Measurements from ENCODE around the gene CMC2.

Gene CMC2

DNA sequence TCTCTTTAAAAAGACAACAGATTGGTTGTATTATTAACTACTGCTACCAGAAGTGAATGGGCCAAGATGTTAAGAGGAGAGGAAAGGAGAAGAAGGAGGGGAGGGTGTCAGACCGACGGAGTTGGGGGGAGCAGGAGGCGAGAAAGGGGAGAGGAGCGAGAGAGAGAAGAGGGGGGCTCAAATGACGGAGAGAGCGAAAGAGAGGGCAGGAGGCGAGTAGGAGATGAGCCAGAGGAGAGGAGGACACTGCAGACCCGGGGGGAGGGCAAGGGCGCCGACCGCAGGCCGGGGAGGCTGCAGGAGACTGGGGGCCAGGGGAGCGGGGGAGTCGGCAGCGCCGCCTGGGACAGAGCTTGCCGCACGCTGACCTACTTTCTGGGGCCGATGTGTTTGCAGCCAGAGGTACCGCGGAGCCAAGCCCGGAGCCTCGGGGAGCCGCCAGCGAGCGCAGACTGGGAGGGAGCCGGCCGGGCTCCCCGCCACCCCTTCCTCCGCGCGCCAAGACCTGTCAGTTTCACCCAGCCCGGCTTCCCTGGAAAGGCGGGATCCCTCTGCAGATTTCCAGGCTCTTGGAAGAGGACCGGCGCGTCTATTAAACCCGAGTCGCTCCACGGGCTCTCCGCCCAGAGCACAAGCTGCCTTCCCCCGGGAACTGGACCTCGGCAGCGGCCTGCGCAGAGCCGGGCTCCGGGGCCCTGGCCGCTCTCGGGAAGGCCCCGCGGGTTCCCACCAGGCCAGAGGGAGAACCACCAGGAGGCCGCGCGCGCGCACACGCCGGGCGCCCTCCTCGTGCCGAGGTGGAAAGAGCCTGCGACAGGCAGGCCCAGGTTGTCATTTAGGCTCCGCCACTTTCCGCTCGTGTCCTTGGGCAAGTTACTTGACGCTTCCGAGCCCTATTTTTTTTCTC, 74.6 kb downstream of the CMC2 start:
- Mint-ChIP-seq H3K27me3 (ENCODE audit: low read depth, poor library complexity) (peaks cover 53% of the 10 kb centered on the region), H3K4me1 (peaks cover 10% of the 10 kb centered on the region), H3K36me3 (ENCODE audit: low read depth) (no peaks in the 10 kb centered on the region), H3K9me3 (peaks cover 4% of the 10 kb centered on the region), H3K4me3 (peak overlapping the region; percentile 83), H3K27ac (no peak overlapping the region)
- DNase-seq: peak; percentile 67
- TF ChIP-seq, protein P1, sequence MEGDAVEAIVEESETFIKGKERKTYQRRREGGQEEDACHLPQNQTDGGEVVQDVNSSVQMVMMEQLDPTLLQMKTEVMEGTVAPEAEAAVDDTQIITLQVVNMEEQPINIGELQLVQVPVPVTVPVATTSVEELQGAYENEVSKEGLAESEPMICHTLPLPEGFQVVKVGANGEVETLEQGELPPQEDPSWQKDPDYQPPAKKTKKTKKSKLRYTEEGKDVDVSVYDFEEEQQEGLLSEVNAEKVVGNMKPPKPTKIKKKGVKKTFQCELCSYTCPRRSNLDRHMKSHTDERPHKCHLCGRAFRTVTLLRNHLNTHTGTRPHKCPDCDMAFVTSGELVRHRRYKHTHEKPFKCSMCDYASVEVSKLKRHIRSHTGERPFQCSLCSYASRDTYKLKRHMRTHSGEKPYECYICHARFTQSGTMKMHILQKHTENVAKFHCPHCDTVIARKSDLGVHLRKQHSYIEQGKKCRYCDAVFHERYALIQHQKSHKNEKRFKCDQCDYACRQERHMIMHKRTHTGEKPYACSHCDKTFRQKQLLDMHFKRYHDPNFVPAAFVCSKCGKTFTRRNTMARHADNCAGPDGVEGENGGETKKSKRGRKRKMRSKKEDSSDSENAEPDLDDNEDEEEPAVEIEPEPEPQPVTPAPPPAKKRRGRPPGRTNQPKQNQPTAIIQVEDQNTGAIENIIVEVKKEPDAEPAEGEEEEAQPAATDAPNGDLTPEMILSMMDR (IDR thresholded peaks at IDR 0.05): no peak

DNA sequence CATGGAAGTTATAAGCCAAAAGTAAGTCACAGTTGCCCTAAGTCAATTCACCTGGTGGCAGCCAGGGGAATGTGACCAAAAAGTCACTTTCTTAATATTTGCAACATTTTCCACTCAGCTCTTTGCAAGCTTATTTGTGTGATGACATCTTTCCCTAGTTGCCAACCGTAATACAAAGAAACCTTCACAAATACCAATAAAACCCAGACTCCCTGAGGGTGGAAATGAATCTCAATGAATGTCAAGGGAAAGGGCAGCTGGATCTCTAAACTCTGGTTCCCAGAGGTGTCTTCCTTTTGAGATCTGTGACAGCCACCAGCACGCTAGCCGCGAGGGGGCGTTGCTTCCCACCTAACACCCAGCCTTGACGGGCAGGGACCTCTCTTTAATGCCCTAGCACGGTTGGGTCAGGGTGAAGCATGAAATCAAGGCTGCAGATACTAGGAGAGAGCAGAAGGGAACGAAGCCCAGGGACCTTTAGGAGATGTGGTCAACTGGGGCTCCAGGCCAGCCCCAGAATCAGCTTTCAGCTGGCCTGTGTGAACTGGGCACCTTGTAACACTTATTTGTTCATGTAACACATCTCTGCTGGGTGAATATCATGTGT, 82.2 kb downstream of the CMC2 start:
- Mint-ChIP-seq H3K4me1 (no peaks in the 10 kb centered on the region), H3K4me3 (no peak overlapping the region), H3K9me3 (peaks cover 5% of the 10 kb centered on the region), H3K36me3 (ENCODE audit: low read depth) (no peaks in the 10 kb centered on the region), H3K27ac (no peak overlapping the region), H3K27me3 (ENCODE audit: low read depth, poor library complexity) (peaks cover 4% of the 10 kb centered on the region)
- peak; percentile 64 for DNase-seq
- TF ChIP-seq, protein P1 (IDR thresholded peaks at IDR 0.05): peak; percentile 55

DNA sequence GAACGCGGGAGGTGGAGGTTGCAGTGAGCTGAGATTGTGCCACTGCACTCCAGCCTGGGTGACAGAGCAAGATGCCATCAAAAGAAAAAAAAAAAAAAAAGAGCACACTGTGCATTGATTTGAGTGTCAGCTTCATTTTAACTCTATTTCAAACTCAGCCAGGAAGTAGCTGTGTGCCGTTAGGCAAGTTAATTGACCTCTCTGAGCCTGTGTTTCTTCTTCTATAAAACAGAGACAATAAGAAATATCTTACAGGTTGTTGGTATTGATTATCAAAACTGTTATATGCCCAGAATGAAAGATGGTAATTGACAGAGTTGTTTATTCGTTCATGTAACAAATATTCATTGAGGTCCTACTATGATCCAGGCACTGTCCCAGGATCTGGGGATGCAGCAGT, 83.3 kb downstream of the CMC2 start:
- no peak overlapping the region for H3K27ac Mint-ChIP-seq
- H3K9me3 Mint-ChIP-seq: peaks cover 7% of the 10 kb centered on the region
- H3K36me3 Mint-ChIP-seq (ENCODE audit: low read depth): no peaks in the 10 kb centered on the region
- no peaks in the 10 kb centered on the region for H3K4me1 Mint-ChIP-seq
- H3K4me3 Mint-ChIP-seq: no peak overlapping the region
- DNase-seq: no peak
- peaks cover 2% of the 10 kb centered on the region for H3K27me3 Mint-ChIP-seq (ENCODE audit: low read depth, poor library complexity)
- TF ChIP-seq, protein P1 (IDR thresholded peaks at IDR 0.05): no peak
